Loucy (cell line): ENCODE measurements around the gene SECTM1.

ENCODE experiments used
- H2AFZ ChIP-seq: fragments of 200-600 bp; sonication (generic); 2 replicates; pipeline ENCODE4 v1.6.0; 2016; ENCODE audit warnings: antibody characterized with exemption, mild to moderate bottlenecking, low read length, moderate library complexity
- H3F3A ChIP-seq: fragments of 200-600 bp; 2 replicates; pipeline ENCODE4 v1.6.0; 2016; ENCODE audit warnings: antibody characterized with exemption, low read depth, mild to moderate bottlenecking
- H3K27me3 ChIP-seq: fragments of 200-600 bp; sonication (generic); 2 replicates; pipeline ENCODE4 v1.6.1; 2014; ENCODE audit warnings: low read length, mild to moderate bottlenecking; ENCODE audit not compliant: insufficient read depth, poor library complexity, severe bottlenecking
- H3K36me3 ChIP-seq: fragments of 200-600 bp; sonication (generic); 2 replicates; pipeline ENCODE4 v1.6.1; 2016; ENCODE audit warnings: low read length; ENCODE audit not compliant: insufficient read depth
- H3K4me1 ChIP-seq: fragments of 200-600 bp; sonication (generic); 2 replicates; pipeline ENCODE4 v1.5.1; 2014; ENCODE audit warnings: low read length, mild to moderate bottlenecking; ENCODE audit not compliant: insufficient read depth, poor library complexity, severe bottlenecking
- H3K4me2 ChIP-seq: fragments of 200-600 bp; sonication (generic); 2 replicates; pipeline ENCODE4 v1.6.0; 2014; ENCODE audit warnings: antibody characterized with exemption, low read length, low read depth, mild to moderate bottlenecking; ENCODE audit not compliant: poor library complexity, severe bottlenecking
- H3K4me3 ChIP-seq: fragments of 200-600 bp; sonication (generic); 2 replicates; pipeline ENCODE4 v1.5.1; 2014; ENCODE audit warnings: low read length, mild to moderate bottlenecking, mixed read lengths; ENCODE audit not compliant: poor library complexity, severe bottlenecking
- H3K79me2 ChIP-seq: fragments of 200-600 bp; sonication (generic); 2 replicates; pipeline ENCODE4 v1.6.1; 2014; ENCODE audit warnings: low read length; ENCODE audit not compliant: insufficient read depth
- H3K9ac ChIP-seq: fragments of 200-600 bp; sonication (generic); 2 replicates; pipeline ENCODE4 v1.6.0; 2014; ENCODE audit warnings: mild to moderate bottlenecking, low read depth, low read length, moderate library complexity; ENCODE audit not compliant: poor library complexity, severe bottlenecking
- H3K9me2 ChIP-seq: fragments of 200-600 bp; sonication (generic); replicated peaks from 2 replicates; pipeline ENCODE4 v1.6.1; 2016; ENCODE audit warnings: low read depth, low read length, mixed read lengths
- H3K9me3 ChIP-seq: fragments of 200-600 bp; sonication (generic); 2 replicates; pipeline ENCODE4 v1.6.1; 2014; ENCODE audit warnings: mild to moderate bottlenecking, antibody characterized with exemption, low read length, low read depth; ENCODE audit not compliant: insufficient read depth
- H4K20me1 ChIP-seq: fragments of 200-600 bp; sonication (generic); 2 replicates; pipeline ENCODE4 v1.6.0; 2014; ENCODE audit warnings: antibody characterized with exemption, low read length, mild to moderate bottlenecking; ENCODE audit not compliant: insufficient read depth, poor library complexity, severe bottlenecking
- EZH2phosphoT487 ChIP-seq: fragments of 200-600 bp; IDR thresholded peaks from 2 replicates; pipeline ENCODE4 v1.6.1; 2018; ENCODE audit warnings: antibody characterized with exemption, mild to moderate bottlenecking, moderate library complexity, borderline replicate concordance
- TF ChIP-seq, protein P1 (sequence below): fragments of 200-600 bp; sonication (generic); conservative IDR thresholded peaks from 2 replicates; pipeline ENCODE4 v1.5.1; 2014; ENCODE audit warnings: mild to moderate bottlenecking, antibody characterized with exemption, low read length

The SECTM1 gene

DNA sequence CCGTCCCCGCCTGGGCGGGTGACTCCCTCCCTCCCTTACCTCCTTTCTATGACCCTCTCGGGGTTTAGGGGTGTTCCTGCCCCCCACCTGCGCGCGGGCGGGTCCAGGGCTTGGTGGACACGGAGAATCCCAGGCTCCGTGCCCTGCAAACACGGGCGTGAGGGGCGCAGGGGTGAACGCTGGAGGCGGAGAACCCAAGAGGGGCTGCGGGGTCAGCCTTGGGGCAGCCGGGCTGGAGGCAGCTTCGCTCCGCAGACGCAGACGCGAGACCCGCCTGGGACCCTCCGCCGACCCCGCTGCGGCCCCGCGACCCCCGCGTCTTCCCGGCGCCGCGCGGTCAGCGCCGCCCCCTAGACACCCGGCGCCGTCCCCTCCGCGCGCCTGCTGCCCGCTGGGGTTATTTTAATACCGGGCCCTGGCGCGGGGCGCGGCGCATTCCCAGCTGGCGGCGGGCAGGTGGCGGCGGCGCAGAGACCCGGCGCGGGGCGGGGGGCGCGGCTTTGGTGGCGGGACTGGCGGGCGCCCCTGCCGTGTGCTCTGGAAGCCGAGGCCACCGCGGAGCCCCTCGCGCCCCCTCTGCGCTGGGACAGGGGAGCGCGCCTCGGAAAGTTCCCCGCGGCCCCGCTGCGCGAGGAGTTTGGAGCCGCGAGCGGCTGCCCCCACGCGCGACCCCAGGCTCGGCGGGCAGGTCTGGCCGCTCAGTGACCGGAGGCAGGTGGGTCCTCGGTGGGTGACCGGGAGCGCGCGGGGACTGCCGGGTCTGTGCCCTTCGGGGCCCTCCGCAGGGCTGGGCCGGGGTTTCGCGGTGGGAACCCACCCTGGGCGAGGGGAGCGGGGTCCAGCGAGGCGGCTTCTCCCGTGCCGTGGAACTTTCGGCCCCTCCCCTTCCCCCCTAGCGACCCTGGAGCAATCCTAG is 38.0 kb upstream of the SECTM1 start, which contains the start of gene UTS2R:
UTS2R (plus strand) TSS at position 433 of the 916 bp plus-strand sequence. CDS start 2,560 bp downstream, outside the sequence.
- Histone ChIP-seq H3K9me3 (no peaks in the 10 kb centered on the region), H3F3A (peaks cover 16% of the 10 kb centered on the region), H2AFZ (no peak within 1 kb of the TSS), H3K36me3 (no peaks in the 10 kb centered on the region), H3K9ac (no peak within 1 kb of the TSS), H4K20me1 (no peaks in the 10 kb centered on the region), H3K27me3 (no peaks in the 10 kb centered on the region), H3K4me1 (peaks cover 22% of the 10 kb centered on the region), H3K9me2 (no peaks in the 10 kb centered on the region), H3K4me3 (no peak within 1 kb of the TSS), H3K4me2 (no peak within 1 kb of the TSS), H3K79me2 (peaks cover 8% of the 10 kb centered on the region)
- TF ChIP-seq, protein P1, sequence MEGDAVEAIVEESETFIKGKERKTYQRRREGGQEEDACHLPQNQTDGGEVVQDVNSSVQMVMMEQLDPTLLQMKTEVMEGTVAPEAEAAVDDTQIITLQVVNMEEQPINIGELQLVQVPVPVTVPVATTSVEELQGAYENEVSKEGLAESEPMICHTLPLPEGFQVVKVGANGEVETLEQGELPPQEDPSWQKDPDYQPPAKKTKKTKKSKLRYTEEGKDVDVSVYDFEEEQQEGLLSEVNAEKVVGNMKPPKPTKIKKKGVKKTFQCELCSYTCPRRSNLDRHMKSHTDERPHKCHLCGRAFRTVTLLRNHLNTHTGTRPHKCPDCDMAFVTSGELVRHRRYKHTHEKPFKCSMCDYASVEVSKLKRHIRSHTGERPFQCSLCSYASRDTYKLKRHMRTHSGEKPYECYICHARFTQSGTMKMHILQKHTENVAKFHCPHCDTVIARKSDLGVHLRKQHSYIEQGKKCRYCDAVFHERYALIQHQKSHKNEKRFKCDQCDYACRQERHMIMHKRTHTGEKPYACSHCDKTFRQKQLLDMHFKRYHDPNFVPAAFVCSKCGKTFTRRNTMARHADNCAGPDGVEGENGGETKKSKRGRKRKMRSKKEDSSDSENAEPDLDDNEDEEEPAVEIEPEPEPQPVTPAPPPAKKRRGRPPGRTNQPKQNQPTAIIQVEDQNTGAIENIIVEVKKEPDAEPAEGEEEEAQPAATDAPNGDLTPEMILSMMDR: no peak
- TF ChIP-seq EZH2phosphoT487: no peak

DNA sequence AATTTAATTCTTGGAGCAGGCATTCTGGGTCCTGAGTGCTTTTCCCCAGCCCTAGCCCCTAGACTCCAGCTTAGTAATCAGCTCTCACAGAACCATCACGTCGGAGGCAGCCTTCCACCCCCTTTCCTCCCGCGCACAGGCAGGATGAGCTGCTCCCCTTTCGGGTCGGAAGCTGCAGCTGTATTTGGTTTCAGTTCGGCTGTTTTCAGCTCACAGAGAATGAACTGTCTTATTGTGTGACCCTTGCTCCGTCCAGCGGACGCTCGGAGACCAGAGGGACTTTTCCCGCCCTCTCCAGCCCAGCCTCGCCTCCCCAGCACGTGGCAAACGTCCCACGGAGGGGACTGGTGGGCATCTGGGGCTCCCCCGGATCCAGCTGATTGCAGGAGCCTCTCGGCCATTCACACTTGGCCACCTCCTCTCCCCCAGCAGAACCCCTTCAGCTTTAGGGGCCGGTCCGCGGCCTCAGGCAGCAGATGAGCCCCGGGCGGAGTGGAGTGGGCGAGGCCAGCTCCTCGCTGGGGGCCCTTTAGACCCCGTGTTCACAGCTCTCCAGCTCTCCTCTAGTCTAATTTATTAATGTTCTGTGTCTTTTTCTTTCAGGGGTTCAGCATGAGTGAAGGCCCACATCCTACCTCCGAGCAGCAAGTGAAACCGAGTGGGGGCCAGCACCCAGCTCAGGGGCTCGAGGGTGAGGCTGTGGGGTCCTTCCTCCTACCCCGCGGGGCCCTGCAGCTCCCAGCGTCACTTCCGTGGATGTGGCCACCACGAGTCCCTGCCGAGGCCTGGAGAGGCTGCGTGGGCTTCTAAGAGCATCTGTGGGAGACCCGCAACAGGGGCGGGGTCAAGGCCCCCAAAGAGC is 37.1 kb upstream of the SECTM1 start:
- TF ChIP-seq, protein P1: no peak
- TF ChIP-seq EZH2phosphoT487: no peak
- Histone ChIP-seq H3K4me3 (no peak overlapping the region), H3K36me3 (no peaks in the 10 kb centered on the region), H3K9me3 (no peaks in the 10 kb centered on the region), H3K9ac (no peak overlapping the region), H4K20me1 (no peaks in the 10 kb centered on the region), H3K79me2 (peaks cover 11% of the 10 kb centered on the region), H3K4me1 (peaks cover 30% of the 10 kb centered on the region), H2AFZ (no peak overlapping the region), H3F3A (peaks cover 16% of the 10 kb centered on the region), H3K9me2 (no peaks in the 10 kb centered on the region), H3K27me3 (no peaks in the 10 kb centered on the region), H3K4me2 (no peak overlapping the region)

DNA sequence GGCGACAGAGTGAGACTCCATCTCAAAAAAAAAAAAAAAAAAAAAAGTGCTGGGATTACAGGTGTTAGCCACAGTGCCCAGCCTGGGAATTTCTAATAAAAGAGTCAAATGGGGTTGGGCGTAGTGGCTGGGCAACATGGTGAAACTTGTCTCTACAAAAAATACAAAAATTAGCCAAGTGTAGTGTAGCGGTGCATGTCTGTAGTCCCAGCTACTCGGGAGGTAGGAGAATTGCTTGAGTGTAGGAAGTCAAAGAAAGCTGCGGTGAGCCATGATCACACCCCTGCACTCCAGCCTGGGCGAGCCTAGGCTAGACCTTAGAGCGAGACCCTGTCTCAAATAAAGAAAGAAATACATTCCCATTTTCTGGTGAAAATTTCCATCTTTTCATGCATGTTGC is 35.6 kb upstream of the SECTM1 start:
- TF ChIP-seq EZH2phosphoT487: no peak
- TF ChIP-seq, protein P1: no peak
- H3K9me2 ChIP-seq: no peaks in the 10 kb centered on the region
- peaks cover 37% of the 10 kb centered on the region for H3K4me1 ChIP-seq
- H3K4me2 ChIP-seq: peak overlapping the region; percentile 7
- no peaks in the 10 kb centered on the region for H3K27me3 ChIP-seq
- H3K4me3 ChIP-seq: no peak overlapping the region
- no peaks in the 10 kb centered on the region for H4K20me1 ChIP-seq
- H2AFZ ChIP-seq: no peak overlapping the region
- H3K79me2 ChIP-seq: peaks cover 11% of the 10 kb centered on the region
- H3F3A ChIP-seq: peaks cover 16% of the 10 kb centered on the region
- no peaks in the 10 kb centered on the region for H3K36me3 ChIP-seq
- peak overlapping the region; percentile 49 for H3K9ac ChIP-seq
- no peaks in the 10 kb centered on the region for H3K9me3 ChIP-seq
